AG04449 (cell line): ENCODE results near the gene SCFD1.

ENCODE experiments used
- CTCF ChIA-PET: fragments of 350-600 bp; formaldehyde crosslinking; extraction: SDS; loops from one replicate; lab custom pipeline; 2021; ENCODE audit warnings: antibody characterized with exemption; lab: Yijun Ruan, JAX
- POLR2A ChIA-PET: fragments of 400-600, 350-600 bp; formaldehyde crosslinking; extraction: SDS; loops from one replicate; lab custom pipeline; 2020; ENCODE audit warnings: antibody characterized with exemption, inconsistent platforms; lab: Yijun Ruan, JAX
- DNase-seq: peaks from one replicate; pipeline ENCODE4 v3.0.0-alpha.2; 2010; ENCODE audit warnings: low read depth, low spot score
- H3K4me3 ChIP-seq: 2 replicates; pipeline ENCODE4 v1.5.1; 2011; ENCODE audit warnings: low read depth, mild to moderate bottlenecking, control low read depth, low read length
- TF ChIP-seq, protein P1 (sequence below): IDR thresholded peaks from one replicate; pipeline ENCODE4 v1.5.1; 2011; ENCODE audit warnings: mild to moderate bottlenecking, moderate library complexity, low read length, control low read depth, inconsistent platforms; ENCODE audit not compliant: insufficient read depth; ENCODE audit errors: missing control alignments

The SCFD1 gene

DNA sequence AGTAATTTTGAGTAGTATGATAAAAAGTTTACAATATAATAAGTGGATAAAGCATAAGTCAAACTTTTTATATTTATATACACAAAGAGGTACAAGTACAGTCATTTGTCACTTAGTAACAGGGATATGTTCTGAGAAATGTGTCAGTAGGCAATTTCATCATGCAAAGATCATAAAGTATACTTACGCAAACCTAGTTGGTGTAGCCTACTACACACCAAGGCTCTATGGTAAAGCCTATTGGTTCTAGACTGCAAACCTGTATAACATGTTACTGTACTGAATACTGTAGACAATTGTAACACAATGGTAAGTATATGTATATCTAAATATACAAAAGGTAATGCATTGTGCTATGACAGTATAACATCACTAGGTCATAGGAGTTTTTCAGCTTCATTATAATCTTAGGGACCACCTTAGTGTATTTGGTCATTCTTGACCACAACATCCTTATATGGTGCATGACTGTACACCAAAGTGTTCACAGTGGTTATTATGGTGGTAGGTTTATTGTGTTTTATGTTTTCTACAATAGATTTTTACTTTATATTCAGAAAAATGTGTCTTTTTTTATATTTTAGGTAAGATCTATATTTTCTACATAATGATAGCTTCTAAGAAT is 14.9 kb upstream of the SCFD1 start:
- DNase-seq: no peak
- H3K4me3 ChIP-seq: no peak overlapping the region
- TF ChIP-seq, protein P1, sequence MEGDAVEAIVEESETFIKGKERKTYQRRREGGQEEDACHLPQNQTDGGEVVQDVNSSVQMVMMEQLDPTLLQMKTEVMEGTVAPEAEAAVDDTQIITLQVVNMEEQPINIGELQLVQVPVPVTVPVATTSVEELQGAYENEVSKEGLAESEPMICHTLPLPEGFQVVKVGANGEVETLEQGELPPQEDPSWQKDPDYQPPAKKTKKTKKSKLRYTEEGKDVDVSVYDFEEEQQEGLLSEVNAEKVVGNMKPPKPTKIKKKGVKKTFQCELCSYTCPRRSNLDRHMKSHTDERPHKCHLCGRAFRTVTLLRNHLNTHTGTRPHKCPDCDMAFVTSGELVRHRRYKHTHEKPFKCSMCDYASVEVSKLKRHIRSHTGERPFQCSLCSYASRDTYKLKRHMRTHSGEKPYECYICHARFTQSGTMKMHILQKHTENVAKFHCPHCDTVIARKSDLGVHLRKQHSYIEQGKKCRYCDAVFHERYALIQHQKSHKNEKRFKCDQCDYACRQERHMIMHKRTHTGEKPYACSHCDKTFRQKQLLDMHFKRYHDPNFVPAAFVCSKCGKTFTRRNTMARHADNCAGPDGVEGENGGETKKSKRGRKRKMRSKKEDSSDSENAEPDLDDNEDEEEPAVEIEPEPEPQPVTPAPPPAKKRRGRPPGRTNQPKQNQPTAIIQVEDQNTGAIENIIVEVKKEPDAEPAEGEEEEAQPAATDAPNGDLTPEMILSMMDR: no peak
- CTCF ChIA-PET: no interaction called here
- POLR2A ChIA-PET: no interaction called here

DNA sequence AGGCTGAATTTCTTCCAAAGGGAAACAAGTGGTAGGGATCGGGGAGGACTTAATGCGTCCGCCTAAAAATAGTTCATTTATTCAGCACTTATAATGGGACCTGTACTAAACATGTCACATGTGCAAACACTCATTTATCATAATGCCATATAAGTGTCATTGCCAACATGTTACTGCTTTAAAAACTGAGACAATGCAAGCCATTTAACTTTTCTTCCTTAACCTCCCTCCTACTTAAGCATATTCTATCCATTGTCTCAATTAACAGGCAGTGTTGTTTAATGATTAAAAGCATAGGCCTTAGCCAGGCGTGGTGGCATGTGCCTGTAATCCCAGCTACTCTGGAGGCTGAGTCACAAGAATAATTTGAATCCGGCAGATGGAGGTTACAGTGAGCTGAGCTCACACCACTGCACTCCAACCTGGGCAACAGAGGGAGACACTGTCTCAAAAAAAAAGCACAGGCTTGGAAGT is 13.5 kb upstream of the SCFD1 start:
- no peak overlapping the region for H3K4me3 ChIP-seq
- TF ChIP-seq, protein P1: no peak
- ChIA-PET POLR2A (no interaction called here), CTCF (interaction anchor here (1.3 to 1.5 kb wide), 2 partner anchors 10 to 14 kb away, joined by 3 to 5 read pairs; partner anchors contain the start of gene SCFD1)
- DNase-seq: no peak

DNA sequence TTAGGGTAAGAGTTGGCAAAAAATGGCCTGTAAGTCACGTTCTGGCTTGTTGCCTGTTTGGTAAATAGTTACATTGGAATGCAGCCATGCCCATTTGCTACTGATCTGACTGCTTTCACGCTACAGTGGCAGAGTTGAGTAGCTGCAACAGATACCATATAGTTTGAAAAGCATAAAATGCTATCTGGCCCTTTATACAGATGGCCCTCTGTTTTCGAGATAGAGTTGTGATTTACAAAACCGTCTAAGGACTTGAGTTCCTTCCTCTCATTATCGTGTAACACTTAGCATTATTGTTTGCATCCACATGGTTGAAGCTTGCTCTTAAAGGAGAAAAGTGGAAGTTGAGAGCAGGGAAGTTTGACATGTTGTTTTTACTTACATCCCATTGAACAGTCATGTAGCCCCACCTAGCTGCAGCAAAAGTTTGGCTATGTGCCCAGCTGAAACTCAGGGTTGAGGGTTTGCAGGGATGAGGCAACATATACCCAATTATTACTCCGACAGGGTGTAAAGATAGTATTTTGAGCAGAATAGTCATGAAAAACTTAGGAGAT is 11.3 kb upstream of the SCFD1 start:
- TF ChIP-seq, protein P1: no peak
- ChIA-PET CTCF (interaction anchor here (0.9 to 2.0 kb wide), 7 partner anchors 10 to 235 kb away, joined by 3 to 9 read pairs (median 3); partner anchors contain the start of gene SCFD1), POLR2A (interaction anchor here (0.9 to 1.2 kb wide), 2 partner anchors 11 to 12 kb away, joined by 3 to 7 read pairs; no protein-coding TSS in a partner anchor)
- H3K4me3 ChIP-seq: no peak overlapping the region
- no peak for DNase-seq

DNA sequence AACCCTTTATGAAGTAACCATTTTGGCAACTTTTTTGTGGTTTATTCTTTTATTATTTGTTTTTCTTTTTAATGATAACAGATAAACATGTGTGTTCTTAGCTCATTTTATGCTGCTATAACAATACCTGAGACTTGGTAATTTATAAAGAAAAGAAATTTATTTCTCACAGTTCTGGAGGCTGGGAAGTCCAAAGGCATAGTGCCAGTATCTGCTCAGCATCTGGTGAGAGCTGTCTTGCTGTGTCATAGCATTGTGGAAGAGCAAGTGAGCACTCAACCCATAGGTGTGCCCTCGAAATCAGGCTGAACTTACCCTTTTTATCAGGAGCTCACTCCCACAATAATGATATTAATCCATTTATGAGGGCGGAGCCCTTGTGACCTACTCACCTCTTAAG is 8.0 kb upstream of the SCFD1 start:
- CTCF ChIA-PET: no interaction called here
- POLR2A ChIA-PET: interaction anchor here (1.0 kb wide), 1 partner anchor 8 kb away, joined by 3 read pairs; no protein-coding TSS in a partner anchor
- DNase-seq: no peak
- no peak overlapping the region for H3K4me3 ChIP-seq
- TF ChIP-seq, protein P1: no peak

DNA sequence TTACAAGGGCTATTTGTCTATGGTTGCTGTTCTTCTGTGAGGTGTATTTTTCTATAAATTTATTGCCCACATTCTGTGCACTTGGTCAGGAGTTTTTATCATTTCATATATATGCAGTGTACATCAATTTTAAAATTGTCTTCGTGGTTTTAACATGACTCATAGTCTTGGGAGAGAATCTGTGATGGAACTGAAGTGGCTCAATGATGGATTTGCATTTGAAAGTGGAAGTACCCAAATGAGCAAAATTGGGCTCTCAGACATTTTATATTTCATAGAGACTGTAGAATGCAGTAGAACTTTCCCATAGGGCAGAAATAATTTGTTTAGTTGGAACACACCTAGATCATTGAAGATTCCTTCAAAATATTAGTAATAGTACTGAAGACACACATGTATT is 1.9 kb upstream of the SCFD1 start:
- ChIA-PET CTCF (interaction anchor here (1.5 kb wide), 1 partner anchor 34 kb away, joined by 4 read pairs; no protein-coding TSS in a partner anchor), POLR2A (interaction anchor here (0.7 kb wide), 1 partner anchor 675 kb away, joined by 3 read pairs; no protein-coding TSS in a partner anchor)
- peak; percentile 34 for DNase-seq
- no peak overlapping the region for H3K4me3 ChIP-seq
- TF ChIP-seq, protein P1: no peak
